HG03108 (cell line): ENCODE measurements around the gene ERGIC1.

Experiments
- ATAC-seq: cut with Tn5 transposase; IDR thresholded peaks from one replicate; pipeline ENCODE4 v1.9.1; 2021; ENCODE audit warnings: moderate library complexity; ENCODE audit not compliant: unreplicated experiment

ERGIC1 gene

DNA sequence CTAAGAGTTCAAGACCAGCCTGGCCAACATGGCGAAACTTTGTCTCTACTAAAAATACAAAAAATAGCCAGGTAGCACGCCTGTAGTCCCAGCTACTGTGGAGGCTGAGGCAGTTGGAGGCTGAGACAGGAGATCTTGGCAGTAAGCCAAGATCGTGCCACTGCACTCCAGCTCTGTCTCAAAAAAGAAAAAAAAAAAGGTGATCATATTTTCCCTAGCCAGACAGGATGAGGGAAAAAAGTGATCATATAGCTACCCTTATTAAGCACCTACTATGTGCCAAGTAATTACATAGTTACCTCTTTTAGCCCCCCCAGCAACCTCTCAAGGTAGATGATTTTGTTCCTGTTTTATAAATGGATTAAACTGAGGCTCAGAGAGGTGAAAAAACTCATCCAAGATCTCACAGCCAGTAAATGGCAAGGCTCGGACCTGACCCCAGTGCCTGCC lies 107.0 kb downstream of the ERGIC1 start:
- ATAC-seq = no peak

DNA sequence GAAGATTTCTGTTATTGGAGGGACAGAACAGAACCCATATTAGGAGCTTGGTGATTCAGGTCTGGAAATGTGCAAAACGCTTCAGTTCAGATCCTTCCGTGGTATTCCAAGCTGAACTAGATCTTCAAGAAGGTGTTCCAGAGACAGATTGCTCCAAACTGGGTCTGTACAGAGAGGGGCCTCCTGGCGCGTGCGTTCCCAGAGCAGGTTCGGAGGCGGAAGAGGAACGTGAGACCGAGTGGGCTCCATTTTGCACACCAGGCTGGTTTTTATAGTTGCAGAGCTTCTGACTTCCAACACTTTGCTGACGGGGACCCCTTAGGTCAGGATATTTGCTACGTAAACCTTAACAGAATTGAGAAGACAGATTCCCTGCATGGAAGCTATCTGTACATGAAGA lies 108.5 kb downstream of the ERGIC1 start:
- ATAC-seq = no peak

DNA sequence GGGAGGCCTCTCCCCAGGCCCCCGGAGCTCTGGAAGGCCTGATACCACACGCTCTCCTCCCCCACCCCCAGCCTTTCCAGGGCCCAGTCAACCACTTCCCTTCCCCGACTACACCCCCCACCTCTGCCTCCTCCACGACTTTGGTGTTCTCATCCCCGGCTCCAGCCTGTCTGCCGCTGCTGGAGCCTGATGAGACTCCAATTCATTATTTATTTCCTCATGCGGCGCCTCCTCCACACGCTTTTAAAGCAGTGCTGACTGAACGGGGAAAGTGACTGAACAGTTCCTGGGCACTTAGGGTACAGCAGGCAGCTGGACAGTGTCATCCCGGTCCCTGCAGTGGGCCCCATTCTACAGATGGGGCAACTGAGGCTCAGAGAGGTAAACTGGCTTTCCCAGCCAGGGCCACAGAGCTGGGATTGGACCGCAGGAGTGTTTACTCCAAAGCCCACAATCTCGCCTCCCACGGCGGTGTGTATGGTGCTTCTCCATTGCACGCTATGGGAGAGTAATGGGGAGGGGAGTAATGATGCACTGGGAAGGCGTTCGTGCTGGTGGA lies 109.3 kb downstream of the ERGIC1 start:
- no peak for ATAC-seq

DNA sequence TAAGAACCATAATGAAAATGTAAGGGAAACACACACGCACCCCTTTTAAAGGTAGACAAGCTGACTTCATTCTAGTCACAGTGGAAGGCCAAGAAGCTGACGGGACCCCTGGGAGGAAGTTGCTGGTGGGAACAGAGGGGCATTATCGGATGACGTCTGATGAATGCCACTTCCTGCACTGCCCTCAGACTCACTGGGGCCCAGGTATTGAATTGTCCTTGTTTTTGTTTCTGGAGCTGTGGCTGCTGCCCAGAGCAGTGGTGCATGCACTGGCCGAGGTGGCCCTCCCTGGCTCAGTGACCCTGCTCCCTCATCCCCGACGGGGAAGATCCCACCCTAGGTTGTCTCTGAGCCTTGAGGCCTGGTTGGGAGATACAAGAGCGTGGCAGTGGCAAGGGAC lies 109.9 kb downstream of the ERGIC1 start:
- no peak for ATAC-seq

DNA sequence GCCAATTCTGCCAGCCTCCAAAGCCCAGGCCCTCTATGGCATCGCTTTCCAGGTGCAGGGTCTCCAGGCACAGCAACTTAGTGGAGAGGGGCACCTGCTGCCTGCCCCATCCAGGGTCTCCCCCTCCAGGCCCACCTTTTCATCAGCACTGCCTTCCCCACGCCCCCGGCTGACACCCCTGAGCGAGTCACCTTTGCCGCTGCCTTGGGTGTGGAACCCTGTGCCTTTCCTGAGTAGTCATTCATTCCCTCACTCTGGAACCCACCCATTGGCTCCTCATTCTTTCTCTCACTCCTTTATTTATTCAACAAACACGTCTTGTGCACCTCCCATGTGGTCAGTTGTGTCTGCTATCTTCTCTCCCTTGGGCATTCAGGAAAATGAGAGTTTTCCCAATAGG lies 110.7 kb downstream of the ERGIC1 start:
- ATAC-seq = no peak

DNA sequence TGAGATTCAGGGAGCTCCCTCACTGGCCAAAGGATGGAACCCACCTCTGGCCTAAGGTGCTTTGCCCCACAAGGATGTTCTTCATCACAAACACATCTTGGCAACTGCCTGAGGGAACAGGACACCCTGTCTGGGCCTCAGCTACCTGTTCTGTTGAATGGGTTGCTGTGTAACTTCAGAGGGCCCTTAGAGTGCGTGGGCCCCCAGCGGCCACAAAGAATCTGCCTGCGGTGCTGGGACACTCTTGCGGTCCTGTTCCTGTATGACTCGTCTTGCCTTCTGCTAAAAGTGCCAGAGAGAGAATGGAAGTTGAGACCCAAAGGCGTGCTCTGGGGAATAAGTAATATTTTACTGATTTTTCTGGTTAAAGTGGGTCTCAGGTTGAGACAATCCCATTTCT lies 111.1 kb downstream of the ERGIC1 start:
- no peak for ATAC-seq

DNA sequence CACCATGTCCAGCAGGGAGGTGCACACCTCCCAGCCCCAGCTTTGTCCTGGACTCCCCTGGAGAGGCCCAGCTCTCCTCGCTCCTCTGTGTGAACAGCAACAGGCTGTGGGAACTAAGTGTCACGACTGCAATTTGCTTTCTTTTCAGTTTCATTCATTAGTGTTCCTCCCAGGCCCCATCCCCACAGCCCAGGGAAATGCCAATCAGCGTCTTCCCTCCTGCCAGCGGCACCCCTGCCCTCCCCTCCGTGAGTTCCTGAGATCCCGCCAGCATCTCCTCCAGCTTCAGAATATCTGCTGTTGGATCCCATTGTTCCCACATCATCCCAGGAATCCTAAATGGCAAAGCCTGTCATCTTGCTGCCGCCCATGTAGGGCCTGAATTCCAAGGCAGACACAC lies 112.1 kb downstream of the ERGIC1 start:
- ATAC-seq = no peak

DNA sequence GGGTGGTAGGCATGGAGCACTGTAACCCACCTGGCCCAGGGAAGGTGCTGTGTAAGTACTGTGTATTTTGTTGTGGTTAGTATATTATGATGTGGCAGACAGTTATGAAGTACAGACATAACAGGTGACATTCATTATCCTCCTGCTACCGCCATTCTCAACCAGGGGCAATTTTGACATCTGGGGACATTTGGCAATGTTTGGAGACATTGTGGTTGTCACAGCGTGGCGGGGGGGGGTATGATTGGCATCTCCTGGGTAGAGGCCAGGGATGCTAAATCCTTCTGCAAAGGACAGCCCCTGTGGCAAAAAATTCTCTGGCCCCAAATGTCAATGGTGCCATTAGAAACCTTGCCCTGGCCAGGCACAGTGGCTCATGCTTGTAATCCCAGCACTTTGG lies 115.4 kb downstream of the ERGIC1 start:
- no peak for ATAC-seq

DNA sequence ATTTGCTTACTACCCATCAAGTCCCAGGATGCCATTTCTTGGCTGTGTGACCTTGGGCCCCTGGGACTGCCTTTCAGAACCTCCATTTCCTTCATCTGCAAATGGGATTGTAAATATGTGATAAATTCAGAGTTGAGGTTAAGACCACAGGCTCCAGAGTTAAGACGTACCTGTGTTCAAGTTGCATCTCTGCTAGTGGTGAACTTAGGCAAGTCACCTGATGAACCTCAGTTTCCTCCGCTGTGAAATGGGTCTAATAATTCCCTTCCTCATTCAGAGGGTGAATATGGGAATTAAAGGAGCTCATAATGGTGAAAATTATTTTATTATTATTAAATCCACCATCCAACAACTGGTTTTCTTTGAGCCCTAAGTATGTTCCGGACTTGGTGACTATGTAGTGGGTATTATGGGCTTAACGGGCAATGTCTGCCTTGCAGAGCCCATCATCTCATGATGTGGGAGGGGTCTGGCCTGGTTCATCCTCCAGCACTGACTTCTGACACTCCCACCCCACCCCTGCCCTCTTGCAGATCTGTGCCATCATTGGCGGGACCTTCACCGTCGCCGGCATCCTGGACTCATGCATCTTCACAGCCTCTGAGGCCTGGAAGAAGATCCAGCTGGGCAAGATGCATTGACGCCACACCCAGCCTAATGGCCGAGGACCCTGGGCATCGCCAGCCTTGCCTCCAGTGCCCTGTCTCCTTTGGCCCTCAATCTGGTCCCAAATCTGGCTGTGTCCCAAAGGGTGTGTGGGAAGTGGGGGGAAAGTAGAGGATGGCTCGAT lies 116.3 kb downstream of the ERGIC1 start:
- ATAC-seq = no peak

DNA sequence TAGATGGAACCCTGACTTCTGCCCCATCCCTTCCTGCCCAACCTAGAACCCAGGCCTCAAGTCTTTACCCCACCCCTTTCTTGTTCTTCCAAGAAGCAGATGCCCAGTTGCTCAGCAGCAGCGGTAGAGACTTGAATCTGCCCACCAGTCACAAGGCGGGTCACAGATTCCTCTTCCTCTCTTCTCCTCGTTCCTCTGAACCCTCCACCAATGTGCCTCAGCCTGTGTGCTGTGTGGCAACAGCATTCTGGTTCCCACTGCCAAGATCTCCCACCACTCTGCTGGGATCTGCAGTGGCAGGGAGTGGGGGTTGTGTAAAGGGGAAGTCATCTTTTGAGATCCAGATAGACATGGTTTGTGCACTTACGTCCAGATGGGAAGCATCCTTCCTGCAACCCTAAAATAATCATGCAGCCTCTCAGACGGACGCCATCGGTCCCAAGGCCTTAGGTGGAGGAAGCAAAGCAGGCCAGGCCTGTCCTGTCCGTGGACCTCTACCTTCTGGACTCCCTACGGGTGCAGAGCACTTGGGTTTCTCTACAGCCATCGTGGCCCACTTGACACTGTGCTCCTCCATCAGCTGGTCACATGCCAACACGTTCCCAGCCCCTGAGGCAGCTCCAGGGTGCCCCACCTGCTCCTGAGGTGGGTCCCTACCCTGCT lies 117.5 kb downstream of the ERGIC1 start:
- ATAC-seq = no peak

DNA sequence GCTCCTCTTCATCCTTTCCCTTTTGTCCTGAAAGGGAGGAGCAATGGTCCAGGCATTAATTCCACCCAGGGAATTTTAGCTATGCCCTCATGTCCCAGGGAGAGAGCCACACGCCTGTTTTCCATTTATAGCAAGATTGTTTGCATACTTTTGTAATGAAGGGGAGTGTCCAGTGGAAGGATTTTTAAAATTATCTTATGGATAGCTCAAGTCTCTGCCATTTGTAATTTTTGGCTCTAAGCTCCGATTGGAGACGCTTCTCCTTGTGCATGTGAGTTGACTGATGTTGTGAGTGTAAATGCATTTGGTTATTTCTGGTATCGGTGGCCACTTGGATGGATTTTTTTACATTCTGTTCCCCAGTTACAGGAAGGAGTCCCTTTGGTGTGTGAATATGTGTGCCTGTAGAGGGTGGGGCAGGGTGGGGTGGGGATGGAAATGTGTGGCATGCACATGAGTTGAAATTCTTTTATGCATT lies 118.0 kb downstream of the ERGIC1 start:
- ATAC-seq = no peak

DNA sequence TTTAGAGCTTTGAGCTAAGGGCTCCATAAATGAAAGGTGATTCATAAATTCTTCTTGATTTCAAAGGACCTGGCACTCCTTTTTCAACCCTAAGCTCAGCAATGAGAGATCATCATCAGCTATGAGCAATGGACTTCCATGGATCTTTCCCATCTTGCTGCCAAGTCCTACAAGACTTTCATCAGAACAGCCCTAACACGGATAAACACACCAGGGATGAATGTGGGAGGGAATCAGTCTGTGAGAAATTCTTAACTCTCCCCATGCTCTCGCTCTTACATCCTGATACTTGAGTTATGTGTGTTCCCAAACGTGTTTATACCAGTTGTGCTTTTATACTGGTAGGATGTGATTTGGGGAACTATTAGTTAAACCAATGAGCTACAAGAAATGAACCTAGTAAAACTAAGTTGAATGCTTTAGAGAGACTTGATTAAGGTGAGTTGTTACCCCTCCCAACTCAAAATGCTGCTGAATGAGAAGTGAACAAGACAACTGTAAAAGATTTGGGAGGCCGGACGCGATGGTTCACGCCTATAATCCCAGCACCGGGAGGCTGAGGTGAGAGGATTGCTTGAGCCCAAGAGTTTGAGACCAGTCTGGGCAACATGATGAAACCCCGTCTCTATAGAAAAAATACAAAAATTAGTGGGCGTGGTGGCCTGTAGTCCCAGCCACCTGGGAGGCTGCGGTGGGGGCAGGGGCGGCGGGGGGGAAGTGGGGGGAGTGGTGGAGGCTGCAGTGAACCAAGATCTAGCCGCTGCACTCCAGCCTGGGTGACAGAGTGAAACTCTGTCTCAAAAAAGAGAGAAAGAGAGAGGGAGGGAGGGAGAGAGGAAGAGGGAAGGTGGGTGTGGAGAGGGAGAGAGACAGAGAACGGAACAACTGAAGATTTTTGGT lies 120.0 kb downstream of the ERGIC1 start:
- no peak for ATAC-seq

DNA sequence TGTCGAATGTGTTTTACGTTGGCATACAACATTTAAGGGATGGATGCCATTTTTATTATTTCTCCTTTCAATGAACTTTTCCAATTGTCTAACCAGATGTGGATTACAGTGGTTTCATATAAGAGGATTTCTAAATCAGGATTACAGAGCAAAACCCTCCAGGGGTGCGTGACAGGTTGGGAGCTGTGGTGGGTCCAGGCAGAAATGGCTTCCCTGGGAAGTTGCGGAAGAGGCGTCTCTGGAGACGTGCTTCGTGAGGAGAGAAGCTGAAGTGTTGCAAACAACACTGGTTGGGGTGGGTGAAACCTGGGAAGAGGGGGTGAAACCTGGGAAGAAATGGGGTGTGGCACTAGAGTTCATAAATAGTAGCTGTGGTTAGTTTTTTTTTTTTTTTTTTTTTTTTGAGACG lies 120.7 kb downstream of the ERGIC1 start:
- ATAC-seq = no peak

DNA sequence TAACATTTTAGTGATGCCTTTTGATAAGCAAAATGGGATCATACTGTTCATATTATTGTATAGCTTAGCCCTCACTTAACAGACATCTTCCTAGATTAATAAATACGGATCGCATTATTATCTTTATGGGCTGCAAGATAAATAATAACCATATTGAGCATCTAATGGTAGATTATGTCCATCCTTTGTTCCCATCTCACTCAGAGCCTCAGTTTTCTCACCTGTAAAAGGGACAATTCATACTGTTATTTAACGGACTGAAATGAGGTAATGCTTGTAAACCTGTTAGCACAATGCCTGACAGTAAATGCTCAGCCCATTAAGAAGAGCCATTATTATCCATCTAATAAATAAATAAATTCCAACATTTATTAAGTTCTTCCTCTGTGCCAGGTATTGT lies 122.2 kb downstream of the ERGIC1 start:
- no peak for ATAC-seq

DNA sequence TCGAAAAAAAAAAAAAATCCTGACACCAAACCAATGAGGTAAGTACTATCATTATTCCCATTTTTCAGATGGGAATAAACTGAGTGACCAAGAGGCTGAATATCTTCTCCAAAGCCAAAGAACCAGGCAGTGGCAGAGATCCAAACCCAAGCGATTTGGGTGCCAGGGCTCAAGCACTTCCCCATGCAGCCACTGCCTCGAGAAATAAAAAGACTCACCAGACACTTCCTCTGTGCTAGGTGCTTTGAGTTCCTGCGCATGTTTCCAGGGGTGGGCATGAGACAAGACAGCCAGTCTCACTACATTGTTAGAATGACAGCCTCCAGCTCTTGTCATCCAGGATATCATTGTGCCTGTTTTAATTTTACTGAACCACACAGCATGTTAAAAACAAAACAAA lies 122.9 kb downstream of the ERGIC1 start:
- ATAC-seq = no peak

DNA sequence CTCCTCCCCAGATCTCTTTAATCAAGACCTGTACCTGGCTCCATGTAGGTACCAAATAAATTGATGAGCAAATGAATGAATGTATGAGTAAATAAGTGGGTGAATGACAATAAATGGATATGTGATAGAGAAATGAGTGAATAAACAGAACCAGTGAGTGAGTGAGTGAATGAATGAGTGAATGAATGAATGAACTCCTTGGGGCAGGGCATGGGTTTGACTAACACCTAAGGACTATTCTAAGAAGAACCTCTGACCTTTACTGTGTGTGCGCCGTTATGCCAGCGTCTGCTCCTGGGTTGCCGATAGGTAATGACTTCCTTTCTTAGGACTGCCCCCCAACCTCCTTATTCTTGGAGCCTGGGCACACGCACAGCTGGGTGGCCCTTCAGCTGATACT lies 123.4 kb downstream of the ERGIC1 start:
- no peak for ATAC-seq

DNA sequence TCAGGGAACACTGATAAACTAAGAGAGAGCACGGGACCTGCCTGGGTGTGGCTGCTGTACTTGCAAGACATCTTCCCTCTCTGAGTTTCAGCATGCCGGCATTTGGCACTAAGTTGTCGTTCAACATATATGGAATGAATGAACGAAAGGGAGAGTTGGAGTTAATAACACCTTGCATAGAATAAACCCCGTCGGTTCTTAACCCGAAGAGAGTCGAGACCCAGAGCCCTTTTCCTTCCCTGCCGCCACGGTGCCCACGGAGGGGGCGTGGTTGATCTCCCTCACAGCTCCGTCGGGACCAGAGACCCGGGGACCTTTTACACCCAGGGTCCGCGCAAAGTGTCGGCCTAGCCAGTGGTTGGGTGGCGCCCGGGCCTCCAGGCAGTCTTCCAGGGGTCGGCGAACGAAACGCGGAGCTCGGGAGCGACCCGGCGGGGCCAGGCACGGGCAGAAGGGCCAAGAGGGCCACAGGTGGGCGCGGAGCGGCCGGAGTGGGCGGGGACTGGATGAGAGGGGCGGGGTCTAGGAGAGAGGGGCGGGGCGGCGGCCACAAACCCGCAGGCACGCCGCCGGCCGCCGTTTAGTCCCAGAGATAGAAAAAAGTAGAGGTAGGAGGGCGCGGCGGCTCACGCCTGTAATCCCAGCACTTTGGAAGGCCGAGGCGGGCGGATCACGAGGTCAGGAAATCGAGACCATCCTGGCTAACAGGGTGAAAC lies 124.4 kb downstream of the ERGIC1 start:
- ATAC-seq = peak; percentile 62

DNA sequence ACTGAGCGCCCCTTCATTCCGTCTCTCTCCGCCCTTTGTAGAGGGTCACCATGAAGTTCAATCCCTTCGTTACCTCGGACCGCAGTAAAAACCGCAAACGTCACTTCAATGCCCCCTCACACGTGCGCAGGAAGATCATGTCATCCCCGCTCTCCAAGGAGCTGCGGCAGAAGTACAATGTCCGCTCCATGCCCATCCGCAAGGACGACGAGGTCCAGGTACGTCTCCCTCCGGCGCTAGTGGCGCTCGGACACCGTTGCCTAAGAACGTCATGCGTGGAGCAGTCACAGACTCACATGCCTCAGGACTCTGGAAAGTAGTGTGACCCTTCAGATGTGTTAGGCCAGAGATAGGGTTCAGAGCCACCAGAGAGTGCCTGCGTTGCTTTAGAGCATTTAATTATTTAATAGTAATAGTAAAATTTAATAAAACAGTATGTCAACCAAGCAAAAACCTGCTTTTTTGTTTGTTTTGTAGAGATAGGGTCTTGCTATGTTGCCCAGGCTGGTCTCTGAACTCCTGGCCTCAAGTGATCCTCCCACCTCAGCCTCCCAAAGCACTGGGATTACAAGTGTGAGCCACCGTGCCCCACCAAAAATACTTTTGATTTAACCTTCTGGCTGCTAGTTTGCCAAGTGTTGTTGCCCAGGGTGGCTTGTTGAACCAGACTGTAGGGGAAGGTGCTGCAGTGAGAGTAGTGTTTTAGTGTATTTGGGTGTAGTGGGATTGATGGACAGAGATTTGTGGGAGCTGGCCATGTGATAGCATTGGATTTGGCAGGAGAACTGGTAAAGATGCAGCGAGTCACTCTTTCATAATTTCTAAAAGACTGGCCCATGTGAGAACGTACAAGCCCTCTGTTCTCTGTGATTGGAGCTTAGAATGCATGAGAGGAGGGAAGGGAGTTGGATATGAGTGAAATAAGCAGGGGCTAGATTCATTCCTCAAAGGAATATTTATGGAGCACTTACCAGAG lies 126.1 kb downstream of the ERGIC1 start:
- ATAC-seq = no peak

DNA sequence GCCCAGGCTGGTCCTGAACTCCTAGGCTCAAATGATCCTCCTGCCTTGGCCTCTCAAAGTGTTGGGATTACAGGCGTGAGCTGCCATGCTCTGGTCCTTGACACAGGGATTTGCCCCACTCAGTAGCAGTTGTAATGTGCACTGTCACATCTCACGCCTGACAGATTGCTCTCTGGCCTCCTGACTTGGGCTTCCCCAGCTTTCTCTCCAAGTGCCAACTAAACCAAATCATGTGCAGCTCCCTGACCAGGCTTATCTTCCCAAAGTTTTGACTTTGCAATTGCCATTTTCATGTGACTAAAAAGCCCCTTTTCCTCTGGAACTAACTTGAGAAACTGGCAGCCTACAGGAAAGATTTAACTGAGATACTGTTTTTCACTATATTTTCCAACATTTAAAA lies 135.9 kb downstream of the ERGIC1 start:
- no peak for ATAC-seq
